ENCODE data around the gene CFAP58. TPM values are rescaled to one million over a fixed set of nuclear protein-coding genes. Genes with fewer than 3 reads are reported as not detected.

CFAP58 gene
- total and polyA plus RNA-seq, 3 experiments from 2014 or later = 0.07 TPM; not detected in 2

GRCh38 chr10:104337985-104338735 is 15.5 kb upstream of the CFAP58 start, which contains the start of gene ITPRIP:
Gene ITPRIP, minus strand, starts transcription at chr10:104338465. Its CDS starts 22,414 bp downstream, at chr10:104316051.
- peaks cover 47% of the 10 kb centered on the region for H3K4me1 ChIP-seq (ENCODE audit: insufficient read depth, low read length)
- no peaks in the 10 kb centered on the region for H3K27me3 ChIP-seq (ENCODE audit: insufficient read depth, low read length, poor library complexity, severe bottlenecking)
- H3K36me3 ChIP-seq (ENCODE audit: insufficient read depth, low read length) = no peaks in the 10 kb centered on the region
- H3K9me3 ChIP-seq (ENCODE audit: low read length) = no peaks in the 10 kb centered on the region
- peaks cover 3 to 4% of the 10 kb centered on the region in 2 donors for H3K27me3 Mint-ChIP-seq
- peak; percentile 62 to 91 (median 82) for DNase-seq
- no peaks in the 10 kb centered on the region for H3K9me3 Mint-ChIP-seq
- H3K4me3 ChIP-seq (ENCODE audit: low read length) = peak within 1 kb of the TSS; percentile 59
- CTCF ChIA-PET = interaction anchor here (1.0 to 7.3 kb wide), 15 partner anchors 9 to 63 kb away, joined by 3 to 81 read pairs (median 5); partner anchors contain the start of gene CFAP58
- H3K4me1 Mint-ChIP-seq = peaks cover 46 to 59% (median 53%) of the 10 kb centered on the region in 3 donors
- H3K27ac Mint-ChIP-seq = peak within 1 kb of the TSS; percentile 89 to 100 (median 99)
- peaks cover 0 to 28% (median 0%) of the 10 kb centered on the region in 3 donors for H3K36me3 Mint-ChIP-seq
- POLR2A ChIA-PET = interaction anchor here (0.5 to 3.0 kb wide), 15 partner anchors 9 to 1046 kb away, joined by 3 to 17 read pairs (median 4); partner anchors contain the start of genes CFAP58, GSTO2 and SFR1
- peak within 1 kb of the TSS; percentile 91 to 100 (median 98) for H3K4me3 Mint-ChIP-seq
- H3K27ac ChIP-seq (ENCODE audit: low read depth, low read length) = peak within 1 kb of the TSS; percentile 89

DNA sequence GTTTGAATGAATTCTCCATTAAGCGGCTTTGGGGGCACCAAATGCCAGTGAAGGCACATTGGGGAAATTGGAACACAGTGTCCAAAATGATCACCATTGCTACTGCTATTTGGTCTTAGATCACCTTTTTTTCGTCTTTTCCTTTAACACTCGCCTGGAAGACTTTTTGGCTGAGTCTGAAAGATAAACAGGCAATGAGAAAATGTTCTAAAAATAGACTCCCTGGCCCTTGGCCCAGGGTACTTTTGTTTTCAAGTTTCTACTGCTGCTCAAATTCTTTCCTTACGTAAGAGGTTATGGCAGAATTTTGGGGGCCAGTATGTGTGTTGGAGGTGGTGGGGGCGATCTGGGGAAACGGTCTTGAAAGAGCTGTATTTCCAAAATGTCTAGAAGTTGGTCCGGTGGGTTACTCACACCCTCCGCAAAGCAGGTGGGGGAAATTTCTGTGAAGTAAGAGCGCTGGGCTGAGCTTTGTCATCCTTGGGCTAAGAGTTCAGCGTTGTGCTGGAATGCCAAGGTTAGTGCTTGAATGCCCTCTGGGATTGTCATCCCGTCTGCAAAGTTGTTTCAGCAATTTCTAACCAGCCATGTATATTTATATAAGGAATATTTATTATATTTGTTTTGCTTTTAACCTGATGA is 14.0 kb upstream of the CFAP58 start:
- Histone ChIP-seq H3K4me1 (ENCODE audit: insufficient read depth, low read length) (peaks cover 33% of the 10 kb centered on the region), H3K27ac (ENCODE audit: low read depth, low read length) (peak overlapping the region; percentile 89), H3K36me3 (ENCODE audit: insufficient read depth, low read length) (no peaks in the 10 kb centered on the region), H3K27me3 (ENCODE audit: insufficient read depth, low read length, poor library complexity, severe bottlenecking) (no peaks in the 10 kb centered on the region), H3K9me3 (ENCODE audit: low read length) (no peaks in the 10 kb centered on the region), H3K4me3 (ENCODE audit: low read length) (peak overlapping the region; percentile 59)
- Mint-ChIP-seq H3K36me3 (peaks cover 0 to 24% (median 0%) of the 10 kb centered on the region in 3 donors), H3K27me3 (peaks cover 3 to 4% of the 10 kb centered on the region in 2 donors), H3K27ac (peak overlapping the region in 5 of 8 donors; percentile 81 to 100 (median 99)), H3K9me3 (no peaks in the 10 kb centered on the region), H3K4me1 (peaks cover 33 to 44% (median 39%) of the 10 kb centered on the region in 3 donors), H3K4me3 (peak overlapping the region; percentile 91 to 100 (median 98))
- DNase-seq = no peak
- ChIA-PET CTCF (interaction anchor here (1.9 to 7.3 kb wide), 4 partner anchors 13 to 65 kb away, joined by 8 to 81 read pairs (median 34); partner anchors contain the start of gene CFAP58), POLR2A (interaction anchor here (0.7 to 1.9 kb wide), 3 partner anchors 9 to 31 kb away, joined by 5 to 17 read pairs (median 11); no protein-coding TSS in a partner anchor)

DNA sequence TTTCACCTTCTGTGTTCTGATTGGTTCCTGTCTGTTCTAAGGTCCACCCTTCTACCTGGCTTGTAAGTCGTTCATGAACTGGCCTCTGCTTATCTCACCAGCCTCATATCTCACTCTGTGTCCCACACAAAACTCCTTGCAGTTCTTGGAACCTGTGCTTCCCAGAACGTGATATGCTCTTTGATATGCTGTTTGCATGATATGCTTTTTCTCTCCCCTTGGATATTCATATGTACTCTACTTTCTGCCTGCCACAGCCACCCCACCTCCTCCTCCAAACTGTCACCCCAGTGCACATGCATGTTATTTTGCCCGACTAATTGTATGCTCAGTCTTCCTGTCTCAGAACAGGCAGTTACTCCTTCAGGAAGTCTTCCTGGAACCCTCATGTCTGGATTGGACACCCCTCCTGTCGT is 13.5 kb upstream of the CFAP58 start:
- ChIA-PET CTCF (interaction anchor here (3.0 to 7.3 kb wide), 2 partner anchors 12 to 34 kb away, joined by 54 to 81 read pairs; partner anchors contain the start of gene CFAP58), POLR2A (no interaction called here)
- Histone ChIP-seq H3K36me3 (ENCODE audit: insufficient read depth, low read length) (no peaks in the 10 kb centered on the region), H3K9me3 (ENCODE audit: low read length) (no peaks in the 10 kb centered on the region), H3K4me3 (ENCODE audit: low read length) (no peak overlapping the region), H3K27me3 (ENCODE audit: insufficient read depth, low read length, poor library complexity, severe bottlenecking) (no peaks in the 10 kb centered on the region), H3K27ac (ENCODE audit: low read depth, low read length) (peak overlapping the region; percentile 66), H3K4me1 (ENCODE audit: insufficient read depth, low read length) (peaks cover 28% of the 10 kb centered on the region)
- peak overlapping the region in 1 of 8 donors; percentile 89 for H3K27ac Mint-ChIP-seq
- no peak for DNase-seq
- peaks cover 3 to 4% of the 10 kb centered on the region in 2 donors for H3K27me3 Mint-ChIP-seq
- H3K4me1 Mint-ChIP-seq = peaks cover 28 to 39% (median 33%) of the 10 kb centered on the region in 3 donors
- no peaks in the 10 kb centered on the region for H3K9me3 Mint-ChIP-seq
- H3K36me3 Mint-ChIP-seq = peaks cover 0 to 19% (median 0%) of the 10 kb centered on the region in 3 donors
- H3K4me3 Mint-ChIP-seq = peak overlapping the region; percentile 18 to 100 (median 52)

GRCh38 chr10:104340641-104341040 is 13.0 kb upstream of the CFAP58 start:
- peaks cover 24 to 37% (median 33%) of the 10 kb centered on the region in 3 donors for H3K4me1 Mint-ChIP-seq
- H3K36me3 Mint-ChIP-seq = peaks cover 0 to 17% (median 0%) of the 10 kb centered on the region in 3 donors
- Histone ChIP-seq H3K4me1 (ENCODE audit: insufficient read depth, low read length) (peaks cover 22% of the 10 kb centered on the region), H3K36me3 (ENCODE audit: insufficient read depth, low read length) (no peaks in the 10 kb centered on the region), H3K27ac (ENCODE audit: low read depth, low read length) (peak overlapping the region; percentile 66), H3K9me3 (ENCODE audit: low read length) (no peaks in the 10 kb centered on the region), H3K4me3 (ENCODE audit: low read length) (no peak overlapping the region), H3K27me3 (ENCODE audit: insufficient read depth, low read length, poor library complexity, severe bottlenecking) (no peaks in the 10 kb centered on the region)
- no peak for DNase-seq
- H3K9me3 Mint-ChIP-seq = no peaks in the 10 kb centered on the region
- peak overlapping the region in 1 of 7 donors; percentile 91 for H3K4me3 Mint-ChIP-seq
- H3K27me3 Mint-ChIP-seq = peaks cover 3 to 4% of the 10 kb centered on the region in 2 donors
- H3K27ac Mint-ChIP-seq = no peak overlapping the region
- CTCF ChIA-PET = interaction anchor here (1.0 to 1.2 kb wide), 3 partner anchors 33 to 66 kb away, joined by 3 to 5 read pairs (median 5); no protein-coding TSS in a partner anchor
- POLR2A ChIA-PET = no interaction called here

DNA sequence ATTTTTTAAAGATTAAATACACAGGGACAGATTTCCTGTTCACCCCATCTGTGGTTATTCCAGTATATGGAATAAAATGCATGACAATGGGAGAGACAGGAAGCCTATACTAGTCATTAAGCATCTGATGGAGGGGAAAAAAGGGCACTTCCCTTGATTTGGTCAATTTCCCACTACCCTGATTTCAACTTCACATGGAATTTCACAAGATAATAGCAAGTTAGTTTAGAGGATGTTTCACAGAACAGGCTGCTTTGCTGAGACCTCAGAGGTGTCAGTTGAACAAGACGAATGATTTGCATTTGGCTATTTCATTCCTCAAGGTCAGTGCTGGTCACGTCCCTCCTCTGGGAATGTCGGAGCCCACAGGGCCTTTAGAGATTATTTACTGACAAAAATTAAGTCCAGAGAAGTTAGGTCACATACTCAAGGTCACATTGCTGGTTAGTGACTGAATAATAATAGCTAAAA is 10.7 kb upstream of the CFAP58 start:
- no peak for DNase-seq
- Histone ChIP-seq H3K4me3 (ENCODE audit: low read length) (no peak overlapping the region), H3K27ac (ENCODE audit: low read depth, low read length) (no peak overlapping the region), H3K36me3 (ENCODE audit: insufficient read depth, low read length) (no peaks in the 10 kb centered on the region), H3K9me3 (ENCODE audit: low read length) (no peaks in the 10 kb centered on the region), H3K27me3 (ENCODE audit: insufficient read depth, low read length, poor library complexity, severe bottlenecking) (no peaks in the 10 kb centered on the region), H3K4me1 (ENCODE audit: insufficient read depth, low read length) (peaks cover 14% of the 10 kb centered on the region)
- peaks cover 3 to 4% of the 10 kb centered on the region in 2 donors for H3K27me3 Mint-ChIP-seq
- peaks cover 0 to 7% (median 0%) of the 10 kb centered on the region in 3 donors for H3K36me3 Mint-ChIP-seq
- H3K9me3 Mint-ChIP-seq = no peaks in the 10 kb centered on the region
- no peak overlapping the region for H3K27ac Mint-ChIP-seq
- peaks cover 19 to 30% (median 27%) of the 10 kb centered on the region in 3 donors for H3K4me1 Mint-ChIP-seq
- no peak overlapping the region for H3K4me3 Mint-ChIP-seq
- POLR2A ChIA-PET = interaction anchor here (0.6 kb wide), 1 partner anchor 23 kb away, joined by 7 read pairs; no protein-coding TSS in a partner anchor
- CTCF ChIA-PET = interaction anchor here (1.4 to 1.6 kb wide), 3 partner anchors 9 to 51 kb away, joined by 3 to 11 read pairs (median 6); no protein-coding TSS in a partner anchor

GRCh38 chr10:104344219-104344618 is 9.4 kb upstream of the CFAP58 start:
- no peak overlapping the region for H3K27ac ChIP-seq (ENCODE audit: low read depth, low read length)
- peaks cover 13 to 22% (median 20%) of the 10 kb centered on the region in 3 donors for H3K4me1 Mint-ChIP-seq
- peaks cover 11% of the 10 kb centered on the region for H3K4me1 ChIP-seq (ENCODE audit: insufficient read depth, low read length)
- H3K36me3 ChIP-seq (ENCODE audit: insufficient read depth, low read length) = no peaks in the 10 kb centered on the region
- H3K27ac Mint-ChIP-seq = peak overlapping the region in 1 of 8 donors; percentile 1
- H3K27me3 ChIP-seq (ENCODE audit: insufficient read depth, low read length, poor library complexity, severe bottlenecking) = no peaks in the 10 kb centered on the region
- CTCF ChIA-PET = interaction anchor here (1.6 to 8.2 kb wide), 3 partner anchors 38 to 53 kb away, joined by 11 to 160 read pairs (median 17); no protein-coding TSS in a partner anchor
- no peak overlapping the region for H3K4me3 ChIP-seq (ENCODE audit: low read length)
- no peaks in the 10 kb centered on the region for H3K36me3 Mint-ChIP-seq
- DNase-seq = no peak
- peaks cover 0 to 4% of the 10 kb centered on the region in 2 donors for H3K27me3 Mint-ChIP-seq
- no peaks in the 10 kb centered on the region for H3K9me3 Mint-ChIP-seq
- H3K4me3 Mint-ChIP-seq = no peak overlapping the region
- POLR2A ChIA-PET = no interaction called here
- H3K9me3 ChIP-seq (ENCODE audit: low read length) = no peaks in the 10 kb centered on the region

DNA sequence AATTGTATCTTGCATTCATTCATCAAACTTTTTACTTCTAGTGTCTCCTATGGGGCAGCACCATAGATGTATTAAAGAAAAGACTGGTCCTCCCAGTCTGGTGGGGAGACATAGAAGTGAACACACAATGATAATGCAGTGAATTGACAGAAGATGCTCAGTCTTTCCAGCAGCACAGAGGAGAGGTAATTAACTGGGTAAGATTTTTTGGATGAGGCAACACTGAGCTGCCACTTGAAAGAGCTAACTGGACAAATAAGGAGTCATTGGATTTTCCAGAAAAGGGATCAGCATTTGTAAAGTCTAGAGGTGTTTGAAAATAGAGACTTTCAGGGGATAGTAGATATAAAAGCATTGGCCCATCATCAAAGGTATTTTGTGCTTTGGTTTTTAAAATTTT is 8.1 kb upstream of the CFAP58 start:
- no peak for DNase-seq
- peak overlapping the region in 2 of 8 donors; percentile 0 to 16 for H3K27ac Mint-ChIP-seq
- CTCF ChIA-PET = interaction anchor here (1.6 to 8.2 kb wide), 3 partner anchors 8 to 54 kb away, joined by 4 to 160 read pairs (median 17); partner anchors contain the start of gene CFAP58
- no peaks in the 10 kb centered on the region for H3K9me3 Mint-ChIP-seq
- Histone ChIP-seq H3K27me3 (ENCODE audit: insufficient read depth, low read length, poor library complexity, severe bottlenecking) (no peaks in the 10 kb centered on the region), H3K4me3 (ENCODE audit: low read length) (no peak overlapping the region), H3K36me3 (ENCODE audit: insufficient read depth, low read length) (no peaks in the 10 kb centered on the region), H3K9me3 (ENCODE audit: low read length) (no peaks in the 10 kb centered on the region), H3K27ac (ENCODE audit: low read depth, low read length) (no peak overlapping the region), H3K4me1 (ENCODE audit: insufficient read depth, low read length) (peaks cover 6% of the 10 kb centered on the region)
- H3K4me1 Mint-ChIP-seq = peaks cover 9 to 17% (median 10%) of the 10 kb centered on the region in 3 donors
- POLR2A ChIA-PET = no interaction called here
- no peaks in the 10 kb centered on the region for H3K36me3 Mint-ChIP-seq
- H3K27me3 Mint-ChIP-seq = no peaks in the 10 kb centered on the region
- H3K4me3 Mint-ChIP-seq = no peak overlapping the region
